Endothelial cell of umbilical vein (primary cell): ENCODE data around the gene PPP1R3A. TPM values are rescaled to one million over a fixed set of nuclear protein-coding genes. Genes with fewer than 3 reads are reported as not detected.

Source experiments
- BruUV-seq: library from RNA; stranded (reverse); fragments of 400-500 nt; replicated peaks from 2 replicates; lab custom pipeline; 2021; lab: Mats Ljungman, UMichigan
- CTCF ChIA-PET: fragments of 300-600, 350-600 bp; sonication (Branson Sonifier 250); formaldehyde crosslinking; loops from one replicate; lab custom pipeline; 2021; ENCODE audit warnings: antibody characterized with exemption, inconsistent platforms; lab: Charles Lee
- POLR2A ChIA-PET: fragments of 300-600, 350-600 bp; sonication (Branson Sonifier 250); formaldehyde crosslinking; loops from one replicate; lab custom pipeline; 2021; ENCODE audit warnings: antibody characterized with exemption, inconsistent platforms; lab: Charles Lee
- DNase-seq: peaks from one replicate; pipeline ENCODE4 v3.0.0-alpha.2; 2011; ENCODE audit warnings: low read depth, low spot score
- FAIRE-seq: peaks from 2 replicates; lab custom pipeline; 2011; peaks lifted over from hg19 to GRCh38; lab: Jason Lieb, UNC
- H2AFZ ChIP-seq: 2 replicates; pipeline ENCODE4 v1.6.0; 2012; ENCODE audit warnings: low read depth, low read length, control low read depth, inconsistent platforms
- H3K27ac ChIP-seq: 2 replicates; pipeline ENCODE4 v1.5.1; 2011; ENCODE audit warnings: low read depth, mild to moderate bottlenecking, control low read depth, low read length, moderate library complexity; ENCODE audit not compliant: insufficient read depth
- H3K27me3 ChIP-seq, 2 experiments: 2 replicates each; pipeline versions ENCODE4 v1.6.0 to v1.6.1; 2011; ENCODE audit warnings: low read length in 2 of 2, mixed read lengths in 1 of 2; ENCODE audit not compliant: control insufficient read depth in 2 of 2, insufficient read depth in 2 of 2
- H3K36me3 ChIP-seq, 2 experiments: 2 replicates in 1 of 2; 3 replicates in 1 of 2; pipeline ENCODE4 v1.5.1; 2011; ENCODE audit warnings: low read length in 2 of 2, mild to moderate bottlenecking in 1 of 2, moderate library complexity in 1 of 2; ENCODE audit not compliant: control insufficient read depth in 2 of 2, insufficient read depth in 2 of 2; ENCODE audit errors: extremely low read depth in 1 of 2
- H3K4me1 ChIP-seq: 3 replicates; pipeline ENCODE4 v1.5.1; 2011; ENCODE audit warnings: mild to moderate bottlenecking, low read length; ENCODE audit not compliant: control insufficient read depth, insufficient read depth; ENCODE audit errors: extremely low read depth
- H3K4me2 ChIP-seq: 2 replicates; pipeline ENCODE4 v1.6.1; 2011; ENCODE audit warnings: low read length, control low read depth, mixed read lengths; ENCODE audit not compliant: insufficient read depth
- H3K4me3 ChIP-seq, 3 experiments: fragments of 200-600 bp in 1 of 3; sonication (generic), shearing (Covaris generic) in 1 of 3; replicated peaks in 1 of 3; 2 replicates each; pipeline ENCODE4 v1.5.1; 2011 to 2016; ENCODE audit warnings: control low read depth in 3 of 3, low read length in 3 of 3, mild to moderate bottlenecking in 2 of 3, inconsistent platforms in 1 of 3, low read depth in 1 of 3, moderate library complexity in 1 of 3; ENCODE audit not compliant: insufficient read depth in 1 of 3
- H3K79me2 ChIP-seq: 2 replicates; pipeline ENCODE4 v1.6.0; 2012; ENCODE audit warnings: low read length, inconsistent platforms; ENCODE audit not compliant: control insufficient read depth, insufficient read depth
- H3K9ac ChIP-seq: replicated peaks from 2 replicates; pipeline ENCODE3; 2011; ENCODE audit warnings: low read length, control low read depth; ENCODE audit not compliant: insufficient read depth; ENCODE audit errors: extremely low read depth
- H3K9me1 ChIP-seq: replicated peaks from 3 replicates; pipeline ENCODE4 v1.6.0; 2011; ENCODE audit warnings: mild to moderate bottlenecking, low read length; ENCODE audit not compliant: control insufficient read depth, insufficient read depth; ENCODE audit errors: extremely low read depth
- H3K9me3 ChIP-seq: replicated peaks from 2 replicates; pipeline ENCODE4 v1.5.1; 2012; ENCODE audit warnings: low read length, inconsistent platforms; ENCODE audit not compliant: control insufficient read depth, insufficient read depth
- H4K20me1 ChIP-seq: replicated peaks from 2 replicates; pipeline ENCODE3; 2011; ENCODE audit warnings: mild to moderate bottlenecking, low read length; ENCODE audit not compliant: control insufficient read depth, insufficient read depth; ENCODE audit errors: extremely low read depth
- CTCF ChIP-seq, 2 donors: IDR thresholded peaks; 1 replicate in 1 of 2; 2 replicates in 1 of 2; pipeline ENCODE4 v1.5.1; 2011; ENCODE audit warnings: low read length in 2 of 2, mild to moderate bottlenecking in 2 of 2, moderate library complexity in 2 of 2, control low read depth in 1 of 2, inconsistent platforms in 1 of 2, low read depth in 1 of 2; ENCODE audit not compliant: insufficient read depth in 1 of 2; ENCODE audit errors: extremely low read depth in 1 of 2
- EZH2 ChIP-seq: IDR thresholded peaks from 2 replicates; pipeline ENCODE4 v1.6.1; 2012; ENCODE audit warnings: borderline replicate concordance, low read depth, mild to moderate bottlenecking, moderate library complexity, low read length, inconsistent platforms; ENCODE audit not compliant: severe bottlenecking
- FOS ChIP-seq: IDR thresholded peaks from 2 replicates; pipeline ENCODE4 v1.6.1; 2011; ENCODE audit warnings: mild to moderate bottlenecking, low read length, moderate library complexity, borderline replicate concordance; ENCODE audit not compliant: insufficient read depth
- GATA2 ChIP-seq: IDR thresholded peaks from 2 replicates; pipeline ENCODE4 v1.7.0; 2011; ENCODE audit warnings: low read depth, mild to moderate bottlenecking, moderate library complexity, mixed read lengths, low read length; ENCODE audit not compliant: insufficient read length, insufficient read depth
- JUN ChIP-seq: IDR thresholded peaks from 2 replicates; pipeline ENCODE4 v1.6.1; 2011; ENCODE audit warnings: borderline replicate concordance, low read depth; ENCODE audit not compliant: insufficient read length, insufficient read depth
- MAX ChIP-seq: IDR thresholded peaks from 2 replicates; pipeline ENCODE4 v1.6.1; 2011; ENCODE audit not compliant: insufficient read depth, insufficient read length
- MYC ChIP-seq: IDR thresholded peaks from one replicate; pipeline ENCODE4 v1.6.1; 2011; ENCODE audit warnings: mild to moderate bottlenecking, low read depth, low read length
- POLR2A ChIP-seq: IDR thresholded peaks from 2 replicates; pipeline ENCODE4 v1.6.1; 2012; ENCODE audit warnings: low read depth, mild to moderate bottlenecking, control low read depth, low read length
- POLR2AphosphoS5 ChIP-seq: IDR thresholded peaks from 2 replicates; pipeline ENCODE4 v1.6.1; 2012; ENCODE audit warnings: low read depth, mild to moderate bottlenecking, control low read depth, low read length, moderate library complexity; ENCODE audit not compliant: insufficient read depth
- dilution Hi-C: fragments of 300-500 bp; cut with MboI; formaldehyde crosslinking; loops from one replicate; pipeline ENCODE4 v1.15.0; 2019; ENCODE audit warnings: low sequenced_read_pairs; ENCODE audit not compliant: extremely low pct_ligation_motif_present
- intact Hi-C: fragments of 100-400 bp; cut with micrococcal nuclease; formaldehyde crosslinking; loops from one replicate; pipeline ENCODE4 v1.10.0; 2022
- polyA plus RNA-seq, 4 experiments: library from polyadenylated mRNA; depleted of rRNA in 3 of 4; stranded (reverse) in 3 of 4; unstranded in 1 of 4; fragments of >200 nt; gene quantifications; 2 replicates each; pipeline versions ENCODE4 v1.2.1 to v1.2.3, GENCODE V29; 2011 to 2012; ENCODE audit warnings: missing spikeins in 1 of 4
- total RNA-seq: library from RNA; stranded (reverse); gene quantifications from 2 replicates; pipeline ENCODE4 v1.2.3, GENCODE V29; 2021

The PPP1R3A gene
- total and polyA plus RNA-seq, 2 donors (not counting 3 experiments of a cell fraction or from before 2014, with no cell fraction given), result not detected

GRCh38 chr7:113912876-113913275 is 5.9 kb downstream of the PPP1R3A start:
- BruUV-seq, result no TSS peak
- H3K4me3 ChIP-seq, result no peak overlapping the region
- ChIA-PET POLR2A (no interaction called here), CTCF (no interaction called here)
- no peak overlapping the region for H2AFZ ChIP-seq
- H3K27ac ChIP-seq, result no peak overlapping the region
- no peak for FAIRE-seq
- dilution Hi-C loops, result no loop called here
- H3K9me3 ChIP-seq, result no peaks in the 10 kb centered on the region
- DNase-seq, result no peak
- H4K20me1 ChIP-seq, result no peaks in the 10 kb centered on the region
- no peaks in the 10 kb centered on the region for H3K4me1 ChIP-seq
- no peak overlapping the region for H3K9ac ChIP-seq
- H3K36me3 ChIP-seq, result no peaks in the 10 kb centered on the region
- no peaks in the 10 kb centered on the region for H3K79me2 ChIP-seq
- no peaks in the 10 kb centered on the region for H3K9me1 ChIP-seq
- no peak for TF ChIP-seq CTCF (IDR thresholded peaks at IDR 0.05; ENCODE audit: extremely low read depth in 1 of 2, insufficient read depth in 1 of 2, low read depth in 1 of 2, low read length in 2 of 2)
- no peak for TF ChIP-seq POLR2A
- TF ChIP-seq FOS, result no peak
- no peak for TF ChIP-seq GATA2
- TF ChIP-seq JUN, result no peak
- TF ChIP-seq MAX, result no peak
- no peak for TF ChIP-seq POLR2AphosphoS5
- TF ChIP-seq MYC, result no peak
- TF ChIP-seq EZH2, result no peak
- no peak overlapping the region for H3K4me2 ChIP-seq
- H3K27me3 ChIP-seq, result no peaks in the 10 kb centered on the region
- intact Hi-C loops, result no loop called here
